GM19397 (cell line): ENCODE data around the gene TSPAN32.

ENCODE experiments used
- ATAC-seq: cut with Tn5 transposase; IDR thresholded peaks from one replicate; pipeline ENCODE4 v1.9.1; 2021; ENCODE audit warnings: mild to moderate bottlenecking, moderate library complexity; ENCODE audit not compliant: unreplicated experiment

The TSPAN32 gene

DNA sequence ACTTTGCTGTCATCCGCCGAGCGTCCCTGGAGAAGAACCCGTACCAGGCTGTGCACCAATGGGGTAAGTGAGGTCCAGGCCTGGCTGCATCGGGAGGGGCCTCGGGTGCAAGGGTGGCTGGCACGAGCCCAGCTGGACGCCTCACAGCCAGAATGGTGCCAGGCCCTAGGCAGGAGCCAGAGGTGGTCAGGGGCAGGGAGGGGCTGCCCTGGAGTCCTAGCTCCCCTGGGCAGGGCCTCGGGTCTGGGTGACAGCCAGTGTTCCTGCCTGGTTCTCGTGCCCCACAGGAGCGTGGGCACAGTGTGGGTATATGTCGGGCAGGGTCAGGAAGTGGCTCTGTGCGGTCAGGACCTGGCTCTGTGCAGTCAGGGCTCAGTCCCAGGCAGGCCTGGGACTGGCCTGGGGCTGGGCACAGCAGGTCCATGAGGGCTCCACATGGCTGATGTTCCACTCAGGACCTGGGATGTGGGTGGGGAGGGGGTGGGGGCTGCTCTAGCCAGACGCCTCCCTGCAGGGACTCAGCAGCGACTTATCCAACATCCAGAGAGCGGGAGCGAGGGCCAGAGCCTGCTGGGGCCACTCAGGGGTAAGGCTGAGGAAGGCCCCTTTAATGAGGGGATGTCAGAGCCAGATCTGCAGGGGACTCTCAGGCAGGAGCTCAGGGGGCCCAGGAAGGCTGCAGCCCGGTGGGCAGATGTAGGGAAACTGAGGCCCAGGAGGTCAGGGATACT is 1.2 kb downstream of the TSPAN32 start:
- no peak for ATAC-seq

DNA sequence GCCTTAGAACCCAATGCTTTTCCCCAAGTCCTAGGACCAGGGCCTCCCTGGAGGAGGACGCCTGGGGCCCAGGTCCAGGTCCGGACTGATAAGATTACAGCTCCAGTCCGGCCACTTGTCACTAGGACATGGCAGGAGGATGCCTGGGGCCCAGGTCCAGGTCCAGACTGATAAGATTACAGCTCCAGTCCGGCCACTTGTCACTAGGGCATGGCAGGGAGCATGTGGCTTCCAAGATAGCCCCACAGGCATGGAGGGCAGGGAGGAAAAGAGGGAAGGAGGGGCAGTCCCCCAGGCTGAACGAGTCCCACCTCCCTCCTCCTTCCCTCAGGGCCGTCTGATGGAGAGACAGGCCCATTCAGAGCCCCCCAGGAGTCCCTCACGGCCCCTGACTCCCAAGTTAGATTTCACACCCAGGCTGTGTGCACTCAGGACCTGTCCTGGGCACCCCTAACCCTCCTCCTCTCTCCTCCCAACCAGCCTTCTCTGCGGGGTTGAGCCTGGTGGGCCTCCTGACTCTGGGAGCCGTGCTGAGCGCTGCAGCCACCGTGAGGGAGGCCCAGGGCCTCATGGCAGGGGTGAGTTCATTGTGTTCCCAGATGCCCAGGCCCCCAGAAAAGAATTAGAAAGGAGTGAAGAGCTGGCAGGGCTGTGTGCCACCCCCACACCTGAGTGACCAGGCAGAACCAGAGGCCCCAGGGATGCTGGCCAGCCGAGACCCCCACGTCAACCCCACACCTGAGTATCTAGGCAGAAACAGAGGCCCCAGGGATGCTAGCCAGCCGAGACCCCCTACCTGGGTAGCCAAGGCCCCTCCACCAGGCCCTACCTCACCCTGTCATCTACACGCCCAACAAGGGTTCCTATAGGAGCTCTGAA is 2.1 kb downstream of the TSPAN32 start:
- no peak for ATAC-seq

DNA sequence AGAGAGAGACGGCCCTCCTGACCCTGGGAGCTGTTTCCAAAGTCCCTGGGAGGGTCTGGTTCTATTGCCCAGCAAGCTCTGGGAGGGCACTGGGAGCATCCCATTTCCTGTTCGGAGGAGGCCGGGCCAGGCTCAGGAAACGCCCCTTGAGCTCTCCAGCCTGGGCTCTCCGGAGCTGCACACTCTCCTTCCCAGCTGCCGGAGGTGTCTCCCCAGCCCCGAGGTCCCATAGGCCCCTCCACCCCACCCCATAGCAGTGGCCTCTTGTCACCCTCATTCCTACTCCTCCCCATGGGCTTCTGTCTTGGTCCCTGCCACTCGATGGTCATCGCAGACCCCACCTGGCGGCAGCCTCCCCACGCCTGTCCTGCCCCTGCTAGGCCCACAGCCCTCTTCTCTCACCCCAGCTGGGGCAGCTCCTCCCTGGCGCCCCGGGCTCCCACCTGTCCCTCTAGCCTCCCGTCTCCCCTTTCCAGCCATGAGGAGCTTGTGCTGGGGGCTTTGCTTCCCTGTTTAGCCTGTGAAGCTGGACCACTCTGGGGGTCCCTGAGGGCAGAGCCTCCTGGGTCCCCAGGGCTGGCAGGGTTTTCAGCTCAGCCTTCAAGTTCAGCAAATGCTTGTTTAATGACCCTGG is 2.8 kb downstream of the TSPAN32 start:
- no peak for ATAC-seq

GRCh38 chr11:2305140-2305778 is 3.4 kb downstream of the TSPAN32 start:
- ATAC-seq, result no peak

- no peak for ATAC-seq
These were observed 4.1 kb downstream of the TSPAN32 start for GRCh38 chr11:2305788-2306451.

DNA sequence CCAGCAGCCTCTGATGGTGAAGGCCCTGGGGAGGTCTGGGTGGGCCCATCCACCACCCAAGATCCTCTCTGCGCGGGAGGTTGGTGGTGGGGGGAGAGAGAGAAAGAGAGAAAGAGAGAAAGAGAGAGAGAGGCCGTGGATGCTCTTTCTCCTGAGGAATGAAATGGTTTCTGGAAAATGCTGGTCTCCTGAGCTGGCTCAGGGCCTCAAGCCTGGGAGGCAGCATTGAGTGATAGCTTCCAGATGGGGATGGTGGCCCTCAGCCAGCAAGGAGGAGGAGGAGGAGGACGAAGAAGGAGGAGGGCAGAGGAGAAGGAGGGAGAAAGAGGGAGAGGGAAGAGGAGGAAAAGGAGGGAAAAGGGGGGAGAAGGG is 4.6 kb downstream of the TSPAN32 start:
- no peak for ATAC-seq

GRCh38 chr11:2306877-2307500 is 5.2 kb downstream of the TSPAN32 start:
- no peak for ATAC-seq

DNA sequence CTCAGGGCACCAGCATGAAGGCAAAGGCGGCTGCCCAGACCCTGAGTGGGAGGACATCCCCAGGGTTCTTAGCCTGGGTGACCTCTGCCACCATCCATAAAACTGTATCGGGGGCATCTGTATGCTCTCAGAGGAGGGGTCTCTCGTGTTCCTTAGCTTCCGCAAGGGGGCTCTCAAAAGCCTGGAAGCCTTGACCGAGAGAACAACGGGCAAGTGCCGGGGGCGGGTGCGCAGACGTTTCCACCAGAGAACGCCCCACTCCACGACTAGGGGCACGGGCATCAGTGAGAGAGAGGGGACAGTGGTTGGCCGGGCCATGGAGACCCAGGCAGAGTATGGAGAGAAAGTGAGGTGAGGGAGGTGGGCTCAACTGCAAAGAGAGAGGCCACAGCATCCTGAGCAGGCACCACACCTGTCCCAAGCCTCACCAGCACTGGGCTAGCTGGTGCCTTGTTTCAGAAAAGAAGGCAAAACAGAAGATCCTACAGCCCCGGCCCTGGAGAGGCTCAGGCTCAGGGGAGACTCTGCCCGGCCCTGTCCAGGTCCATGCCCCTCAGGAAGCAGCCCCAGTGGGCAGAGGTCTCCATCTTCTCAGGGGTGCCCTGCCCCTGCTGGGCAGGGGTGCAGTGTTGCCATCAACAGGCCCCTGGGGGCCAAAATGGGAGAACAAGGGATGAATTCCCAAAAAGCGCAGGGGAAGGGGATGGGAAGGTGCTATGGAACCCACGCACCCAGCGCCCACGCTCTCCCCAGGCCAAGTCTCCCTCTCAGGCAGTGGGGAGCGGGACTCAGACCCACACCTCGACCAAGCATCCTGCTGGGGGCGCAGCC is 5.9 kb downstream of the TSPAN32 start:
- no peak for ATAC-seq

- ATAC-seq, result no peak
These were observed 6.9 kb downstream of the TSPAN32 start for GRCh38 chr11:2308713-2309112.

GRCh38 chr11:2309251-2310072 is 7.6 kb downstream of the TSPAN32 start:
- ATAC-seq, result no peak

- ATAC-seq, result no peak
These were observed 8.4 kb downstream of the TSPAN32 start for GRCh38 chr11:2310073-2310785.

DNA sequence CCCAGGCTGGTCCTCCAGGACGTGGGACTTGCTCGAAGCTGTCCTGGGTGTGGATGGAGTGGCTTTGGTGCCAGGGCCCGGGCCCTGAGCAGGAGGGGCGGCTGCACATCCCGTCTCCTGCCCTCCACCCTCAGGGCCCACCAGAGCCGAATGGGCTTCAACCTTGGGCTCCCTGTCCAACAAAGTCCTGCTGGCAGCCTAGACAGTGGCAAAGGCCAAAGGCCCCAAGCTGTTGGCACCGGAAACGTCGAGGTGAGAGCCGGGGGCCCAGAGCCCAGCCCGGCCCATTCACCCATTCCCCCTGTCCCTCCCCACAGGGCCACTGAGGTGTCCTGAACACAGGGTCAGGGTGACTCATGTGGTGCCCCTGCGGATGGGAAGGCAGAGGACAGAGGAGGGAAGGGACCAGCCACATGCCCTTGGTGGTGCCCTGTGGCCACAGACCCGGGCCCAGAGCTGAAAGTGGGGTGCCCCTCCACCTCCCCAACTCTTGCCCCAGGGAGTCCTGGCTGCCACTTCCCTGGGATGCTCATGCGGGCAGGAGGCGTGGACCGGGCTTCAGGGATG is 9.1 kb downstream of the TSPAN32 start:
- ATAC-seq, result no peak

GRCh38 chr11:2311353-2312133 is 9.7 kb downstream of the TSPAN32 start:
- no peak for ATAC-seq

DNA sequence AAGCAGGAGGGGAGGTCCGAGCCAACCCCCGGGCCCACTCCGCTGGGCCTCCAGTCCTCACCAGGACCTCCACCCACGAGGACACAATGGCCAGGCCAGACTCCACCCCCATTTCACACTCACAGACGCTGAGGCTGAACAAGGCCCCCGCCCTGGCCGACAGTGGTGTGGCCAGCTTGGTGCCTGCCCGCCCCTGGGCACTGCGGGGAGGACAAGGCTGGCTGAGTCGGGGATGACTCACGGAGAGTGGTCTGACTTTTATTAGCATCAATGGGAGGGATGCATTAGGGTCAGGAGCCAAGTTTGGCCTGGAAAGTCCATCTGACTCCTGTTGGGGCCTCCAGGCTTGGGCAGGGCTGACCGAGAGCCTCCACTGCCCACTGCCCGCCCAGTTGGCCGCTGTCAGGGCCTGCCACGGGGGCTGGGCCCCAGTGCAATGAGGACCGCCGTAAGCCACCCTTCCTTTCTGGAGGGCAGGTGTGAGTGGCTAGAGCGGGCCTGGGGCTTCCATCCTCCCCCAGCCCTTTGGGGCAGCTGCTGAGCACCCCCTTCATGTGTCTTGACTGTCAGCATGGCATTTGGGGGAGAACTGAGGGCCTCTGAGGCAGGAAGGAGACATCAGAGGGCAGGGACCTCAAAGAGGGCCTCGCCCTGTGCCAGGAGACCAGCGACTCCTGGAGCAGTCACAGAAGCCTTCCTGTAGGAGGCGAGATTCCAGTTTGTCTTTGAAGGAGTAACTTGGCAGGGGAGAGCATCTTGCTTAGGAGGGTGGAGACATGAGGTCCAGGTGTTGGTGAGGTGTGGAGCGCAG is 10.6 kb downstream of the TSPAN32 start:
- ATAC-seq, result no peak

DNA sequence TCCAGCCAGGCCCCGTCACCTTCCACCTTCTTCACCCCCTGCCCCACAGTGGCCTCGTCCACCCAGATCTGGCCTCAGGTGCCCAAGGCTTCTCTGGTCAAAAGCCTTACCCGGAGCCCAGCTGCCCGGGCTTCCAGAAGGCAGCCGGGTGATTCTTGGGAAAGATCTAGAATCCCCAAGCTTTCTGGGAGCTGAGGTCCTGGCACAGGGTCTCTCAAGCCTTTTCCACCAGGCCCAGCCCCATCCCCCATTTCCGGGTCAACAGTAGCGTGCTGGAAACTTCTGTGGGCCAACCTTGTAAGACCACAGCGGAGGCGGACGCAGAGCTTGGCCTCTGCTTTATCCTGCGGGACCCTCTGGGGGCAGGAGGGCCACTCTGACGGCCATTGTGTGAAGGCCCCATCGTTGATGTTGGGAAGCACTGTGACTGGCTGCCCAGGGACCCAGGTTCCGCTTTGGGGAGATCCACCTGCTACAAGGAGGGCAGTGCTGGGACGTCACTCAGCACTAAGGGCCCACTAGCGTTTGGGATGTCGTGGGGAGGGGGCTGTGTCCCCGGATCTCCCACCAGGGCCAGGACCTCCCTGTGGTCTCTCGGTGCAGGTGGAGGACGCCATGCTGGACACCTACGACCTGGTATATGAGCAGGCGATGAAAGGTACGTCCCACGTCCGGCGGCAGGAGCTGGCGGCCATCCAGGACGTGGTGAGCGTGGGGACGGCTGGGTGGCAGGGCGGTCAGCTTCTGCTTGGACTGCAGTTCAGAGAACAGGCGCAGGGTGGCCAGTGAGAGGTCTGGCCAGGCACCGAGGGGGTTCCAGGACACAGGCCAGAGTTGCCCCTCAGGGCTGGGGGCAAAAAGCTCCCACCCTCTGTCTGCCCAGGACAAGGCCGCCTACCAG is 11.5 kb downstream of the TSPAN32 start:
- no peak for ATAC-seq
